HepG2 (cell line): ENCODE data around the gene MLC1. TPM values are rescaled to one million over a fixed set of nuclear protein-coding genes. Genes with fewer than 3 reads are reported as not detected.

Experiments
- FOXP1 ChIP-seq, 2 experiments: fragments of 450-650 bp in 1 of 2; IDR thresholded peaks; 2 replicates each; pipeline ENCODE4 v1.6.1; 2017 to 2018; ENCODE audit warnings: antibody characterized with exemption in 1 of 2
- IKZF4 ChIP-seq: sonication (generic); formaldehyde crosslinking; IDR thresholded peaks from 2 replicates; pipeline ENCODE4 v1.5.1; 2020; ENCODE audit warnings: borderline replicate concordance, mild to moderate bottlenecking, low read depth, missing genetic modification reagents; ENCODE audit errors: not compliant biosample characterization
- KAT2B ChIP-seq: fragments of 150-350 bp; IDR thresholded peaks from 2 replicates; pipeline ENCODE4 v1.6.1; 2014; ENCODE audit warnings: low read depth, low read length, borderline replicate concordance
- NAIF1 ChIP-seq: sonication (generic); formaldehyde crosslinking; IDR thresholded peaks from 2 replicates; pipeline ENCODE4 v1.5.0; 2020; ENCODE audit warnings: mild to moderate bottlenecking, missing genetic modification reagents, borderline replicate concordance
- NONO ChIP-seq, 2 experiments: fragments of 450-650 bp in 1 of 2; sonication (generic) in 1 of 2; formaldehyde crosslinking in 1 of 2; IDR thresholded peaks in 1 of 2; conservative IDR thresholded peaks in 1 of 2; 2 replicates each; pipeline versions ENCODE4 v1.6.1 to v1.8.0; 2017 to 2022; ENCODE audit warnings: mild to moderate bottlenecking in 1 of 2, missing genetic modification reagents in 1 of 2, moderate library complexity in 1 of 2
- NR1H2 ChIP-seq: sonication (generic); formaldehyde crosslinking; IDR thresholded peaks from 2 replicates; pipeline ENCODE4 v1.8.1; 2022; ENCODE audit warnings: low read depth, missing genetic modification reagents, borderline replicate concordance
- NR2C2 ChIP-seq: sonication (generic); formaldehyde crosslinking; IDR thresholded peaks from 2 replicates; pipeline ENCODE4 v1.4.0; 2020; ENCODE audit warnings: missing genetic modification reagents, mild to moderate bottlenecking, moderate library complexity, borderline replicate concordance
- PHF21A ChIP-seq: sonication (generic); formaldehyde crosslinking; IDR thresholded peaks from 2 replicates; pipeline ENCODE4 v1.5.0; 2020; ENCODE audit warnings: mild to moderate bottlenecking, missing genetic modification reagents
- POLR2AphosphoS5 ChIP-seq: IDR thresholded peaks from 2 replicates; pipeline ENCODE4 v1.6.1; 2012; ENCODE audit warnings: low read depth, low read length
- RFX1 ChIP-seq: fragments of 450-650 bp; IDR thresholded peaks from 2 replicates; pipeline ENCODE4 v1.6.1; 2017
- TAF1 ChIP-seq: sonication (generic); formaldehyde crosslinking; IDR thresholded peaks from 2 replicates; pipeline ENCODE4 v1.4.0; 2020; ENCODE audit warnings: missing genetic modification reagents
- ZBTB7A ChIP-seq: sonication (generic); formaldehyde crosslinking; IDR thresholded peaks from 2 replicates; pipeline ENCODE4 v1.8.0; 2022; ENCODE audit warnings: mild to moderate bottlenecking, missing genetic modification reagents
- ZNF34 ChIP-seq: sonication (generic); formaldehyde crosslinking; IDR thresholded peaks from 2 replicates; pipeline ENCODE4 v1.4.0; 2020; ENCODE audit warnings: mild to moderate bottlenecking, missing genetic modification reagents, borderline replicate concordance
- ZNF563 ChIP-seq: sonication (generic); formaldehyde crosslinking; IDR thresholded peaks from 2 replicates; pipeline ENCODE4 v1.8.0; 2022; ENCODE audit warnings: mild to moderate bottlenecking, moderate library complexity, missing genetic modification reagents
- polyA plus RNA-seq, 8 experiments: library from polyadenylated mRNA; depleted of rRNA in 3 of 8; stranded (reverse) in 7 of 8; unstranded in 1 of 8; fragments of >200 nt; fragmentation: Illumina TruSeq in 4 of 8; extraction: Trizol in 4 of 8; gene quantifications; 2 replicates each; pipeline versions ENCODE4 v1.2.1 to v1.2.3, GENCODE V29; 2011 to 2016; ENCODE audit warnings: low read depth in 4 of 8, missing spikeins in 1 of 8, mixed read lengths in 1 of 8; ENCODE audit not compliant: insufficient read depth in 1 of 8
- total RNA-seq, 5 experiments: library from RNA; depleted of rRNA; stranded (reverse); fragments of >200 nt; fragmentation: Illumina TruSeq; extraction: Trizol; gene quantifications; 2 replicates each; pipeline ENCODE4 v1.2.3, GENCODE V29; 2016; ENCODE audit warnings: low read depth in 1 of 5
- TF ChIP-seq, protein P1 (sequence below): sonication (generic); formaldehyde crosslinking; IDR thresholded peaks from 2 replicates; pipeline ENCODE4 v1.5.0; 2020; ENCODE audit warnings: missing genetic modification reagents
- TF ChIP-seq, protein P2 (sequence below): sonication (generic); formaldehyde crosslinking; IDR thresholded peaks from 2 replicates; pipeline ENCODE4 v1.4.0; 2020; ENCODE audit warnings: missing genetic modification reagents
- TF ChIP-seq, protein P3 (sequence below): sonication (generic); formaldehyde crosslinking; IDR thresholded peaks from 2 replicates; pipeline ENCODE4 v1.4.0; 2020; ENCODE audit warnings: missing genetic modification reagents, borderline replicate concordance
- TF ChIP-seq, protein P4 (sequence below): sonication (generic); IDR thresholded peaks from 2 replicates; pipeline ENCODE4 v1.6.1; 2016; ENCODE audit warnings: low read depth, borderline replicate concordance

The MLC1 gene
- total and polyA plus RNA-seq, 2 of the 13 experiments (the other 11 are each of a cell fraction or from before 2014, with no cell fraction given): not detected

DNA sequence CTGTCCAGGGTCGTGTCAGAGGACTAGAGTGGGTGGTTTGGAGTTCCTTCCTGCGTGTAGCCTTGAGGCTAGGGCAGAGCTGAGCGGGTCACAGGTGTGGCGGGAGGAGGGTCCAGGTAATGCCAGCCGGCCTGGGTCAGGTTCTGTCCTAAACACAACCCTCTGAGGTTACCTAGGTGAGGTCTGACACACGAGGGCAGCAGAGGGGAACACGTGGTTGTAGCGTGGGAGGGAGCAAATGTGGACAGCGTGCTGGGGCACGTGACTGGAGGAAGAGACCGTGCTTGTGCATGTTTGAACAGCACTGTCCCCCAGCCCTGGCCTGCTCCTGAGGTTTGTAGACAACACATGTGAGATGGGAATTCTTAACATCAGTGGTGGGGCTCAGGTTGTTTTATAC lies 17.7 kb upstream of the MLC1 start (continued):
- TF ChIP-seq, protein P1, sequence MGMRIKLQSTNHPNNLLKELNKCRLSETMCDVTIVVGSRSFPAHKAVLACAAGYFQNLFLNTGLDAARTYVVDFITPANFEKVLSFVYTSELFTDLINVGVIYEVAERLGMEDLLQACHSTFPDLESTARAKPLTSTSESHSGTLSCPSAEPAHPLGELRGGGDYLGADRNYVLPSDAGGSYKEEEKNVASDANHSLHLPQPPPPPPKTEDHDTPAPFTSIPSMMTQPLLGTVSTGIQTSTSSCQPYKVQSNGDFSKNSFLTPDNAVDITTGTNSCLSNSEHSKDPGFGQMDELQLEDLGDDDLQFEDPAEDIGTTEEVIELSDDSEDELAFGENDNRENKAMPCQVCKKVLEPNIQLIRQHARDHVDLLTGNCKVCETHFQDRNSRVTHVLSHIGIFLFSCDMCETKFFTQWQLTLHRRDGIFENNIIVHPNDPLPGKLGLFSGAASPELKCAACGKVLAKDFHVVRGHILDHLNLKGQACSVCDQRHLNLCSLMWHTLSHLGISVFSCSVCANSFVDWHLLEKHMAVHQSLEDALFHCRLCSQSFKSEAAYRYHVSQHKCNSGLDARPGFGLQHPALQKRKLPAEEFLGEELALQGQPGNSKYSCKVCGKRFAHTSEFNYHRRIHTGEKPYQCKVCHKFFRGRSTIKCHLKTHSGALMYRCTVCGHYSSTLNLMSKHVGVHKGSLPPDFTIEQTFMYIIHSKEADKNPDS (CRISPR knock-in tag): no peak
- TF ChIP-seq TAF1 (CRISPR knock-in tag): no peak
- peak; percentile 42 for TF ChIP-seq IKZF4 (CRISPR knock-in tag)
- TF ChIP-seq FOXP1 (IDR thresholded peaks at IDR 0.05): no peak
- no peak for TF ChIP-seq FOXP1 (CRISPR knock-in tag; IDR thresholded peaks at IDR 0.05)
- no peak for TF ChIP-seq ZNF34
- TF ChIP-seq NAIF1 (CRISPR knock-in tag): no peak
- TF ChIP-seq, protein P2, sequence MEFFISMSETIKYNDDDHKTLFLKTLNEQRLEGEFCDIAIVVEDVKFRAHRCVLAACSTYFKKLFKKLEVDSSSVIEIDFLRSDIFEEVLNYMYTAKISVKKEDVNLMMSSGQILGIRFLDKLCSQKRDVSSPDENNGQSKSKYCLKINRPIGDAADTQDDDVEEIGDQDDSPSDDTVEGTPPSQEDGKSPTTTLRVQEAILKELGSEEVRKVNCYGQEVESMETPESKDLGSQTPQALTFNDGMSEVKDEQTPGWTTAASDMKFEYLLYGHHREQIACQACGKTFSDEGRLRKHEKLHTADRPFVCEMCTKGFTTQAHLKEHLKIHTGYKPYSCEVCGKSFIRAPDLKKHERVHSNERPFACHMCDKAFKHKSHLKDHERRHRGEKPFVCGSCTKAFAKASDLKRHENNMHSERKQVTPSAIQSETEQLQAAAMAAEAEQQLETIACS: no peak
- TF ChIP-seq NR1H2 (CRISPR knock-in tag): no peak
- no peak for TF ChIP-seq PHF21A (CRISPR knock-in tag)
- TF ChIP-seq POLR2AphosphoS5: no peak
- TF ChIP-seq NONO (IDR thresholded peaks at IDR 0.05): no peak
- no peak for TF ChIP-seq NONO (CRISPR knock-in tag; conservative IDR thresholded peaks at IDR 0.05)
- peak; percentile 66; the same call in 1 of the 2 replicates for TF ChIP-seq ZBTB7A
- no peak for TF ChIP-seq RFX1
- TF ChIP-seq KAT2B: no peak
- 0 out of 2 replicates have a peak, but pooled peaks have one; percentile 26 for TF ChIP-seq NR2C2 (CRISPR knock-in tag)
- TF ChIP-seq ZNF563 (CRISPR knock-in tag): peak; percentile 81; the same call in 1 of the 2 replicates
- TF ChIP-seq, protein P3, sequence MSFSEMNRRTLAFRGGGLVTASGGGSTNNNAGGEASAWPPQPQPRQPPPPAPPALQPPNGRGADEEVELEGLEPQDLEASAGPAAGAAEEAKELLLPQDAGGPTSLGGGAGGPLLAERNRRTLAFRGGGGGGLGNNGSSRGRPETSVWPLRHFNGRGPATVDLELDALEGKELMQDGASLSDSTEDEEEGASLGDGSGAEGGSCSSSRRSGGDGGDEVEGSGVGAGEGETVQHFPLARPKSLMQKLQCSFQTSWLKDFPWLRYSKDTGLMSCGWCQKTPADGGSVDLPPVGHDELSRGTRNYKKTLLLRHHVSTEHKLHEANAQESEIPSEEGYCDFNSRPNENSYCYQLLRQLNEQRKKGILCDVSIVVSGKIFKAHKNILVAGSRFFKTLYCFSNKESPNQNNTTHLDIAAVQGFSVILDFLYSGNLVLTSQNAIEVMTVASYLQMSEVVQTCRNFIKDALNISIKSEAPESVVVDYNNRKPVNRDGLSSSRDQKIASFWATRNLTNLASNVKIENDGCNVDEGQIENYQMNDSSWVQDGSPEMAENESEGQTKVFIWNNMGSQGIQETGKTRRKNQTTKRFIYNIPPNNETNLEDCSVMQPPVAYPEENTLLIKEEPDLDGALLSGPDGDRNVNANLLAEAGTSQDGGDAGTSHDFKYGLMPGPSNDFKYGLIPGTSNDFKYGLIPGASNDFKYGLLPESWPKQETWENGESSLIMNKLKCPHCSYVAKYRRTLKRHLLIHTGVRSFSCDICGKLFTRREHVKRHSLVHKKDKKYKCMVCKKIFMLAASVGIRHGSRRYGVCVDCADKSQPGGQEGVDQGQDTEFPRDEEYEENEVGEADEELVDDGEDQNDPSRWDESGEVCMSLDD (CRISPR knock-in tag): no peak
- TF ChIP-seq, protein P4, sequence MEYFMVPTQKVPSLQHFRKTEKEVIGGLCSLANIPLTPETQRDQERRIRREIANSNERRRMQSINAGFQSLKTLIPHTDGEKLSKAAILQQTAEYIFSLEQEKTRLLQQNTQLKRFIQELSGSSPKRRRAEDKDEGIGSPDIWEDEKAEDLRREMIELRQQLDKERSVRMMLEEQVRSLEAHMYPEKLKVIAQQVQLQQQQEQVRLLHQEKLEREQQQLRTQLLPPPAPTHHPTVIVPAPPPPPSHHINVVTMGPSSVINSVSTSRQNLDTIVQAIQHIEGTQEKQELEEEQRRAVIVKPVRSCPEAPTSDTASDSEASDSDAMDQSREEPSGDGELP: no peak
